Effector CD4-positive, alpha-beta T cell (primary cell): ENCODE data around the gene RFX2.

Source experiments
- DNase-seq: peaks from one replicate; pipeline ENCODE4 v3.0.0-alpha.2; 2020

Gene RFX2

GRCh38 chr19:6058518-6059201, 51.6 kb downstream of the RFX2 start:
- no peak for DNase-seq

- DNase-seq, result no peak
These were observed 52.4 kb downstream of the RFX2 start for GRCh38 chr19:6057651-6058517.

- no peak for DNase-seq
These were observed 53.3 kb downstream of the RFX2 start for GRCh38 chr19:6056801-6057650.

- no peak for DNase-seq
These were observed 54.0 kb downstream of the RFX2 start for GRCh38 chr19:6056282-6056741.

GRCh38 chr19:6055013-6055795, 55.1 kb downstream of the RFX2 start:
- DNase-seq, result no peak

GRCh38 chr19:6048793-6049405, 61.4 kb downstream of the RFX2 start:
- DNase-seq, result peak; percentile 75

- no peak for DNase-seq
These were observed 62.0 kb downstream of the RFX2 start for GRCh38 chr19:6048348-6048747.

- DNase-seq, result no peak
These were observed 62.5 kb downstream of the RFX2 start for GRCh38 chr19:6047741-6048251.

GRCh38 chr19:6047256-6047655, 63.0 kb downstream of the RFX2 start:
- DNase-seq, result no peak

GRCh38 chr19:6045108-6045507, 65.2 kb downstream of the RFX2 start:
- no peak for DNase-seq

GRCh38 chr19:6044056-6044805, 66.1 kb downstream of the RFX2 start:
- DNase-seq, result no peak

- no peak for DNase-seq
These were observed 67.2 kb downstream of the RFX2 start for GRCh38 chr19:6042776-6043726.

- DNase-seq, result no peak
These were observed 68.3 kb downstream of the RFX2 start for GRCh38 chr19:6041991-6042481.

GRCh38 chr19:6041071-6041470, 69.2 kb downstream of the RFX2 start:
- DNase-seq, result no peak

- no peak for DNase-seq
These were observed 70.6 kb downstream of the RFX2 start for GRCh38 chr19:6039566-6040225.

- no peak for DNase-seq
These were observed 71.5 kb downstream of the RFX2 start for GRCh38 chr19:6038634-6039405.

- no peak for DNase-seq
These were observed 75.3 kb downstream of the RFX2 start for GRCh38 chr19:6035026-6035425.

- DNase-seq, result no peak
These were observed 75.8 kb downstream of the RFX2 start for GRCh38 chr19:6034512-6034911.
